Astrocyte of the cerebellum (primary cell): ENCODE measurements around the gene SLC25A46.
A peak's percentile ranks its signal among the peaks of the same experiment; 100 is the strongest.

ENCODE experiments used
- DNase-seq: peaks from one replicate; pipeline ENCODE4 v3.0.0-alpha.2; 2011; ENCODE audit warnings: low read depth
- H3K4me3 ChIP-seq: 2 replicates; pipeline ENCODE4 v1.5.1; 2011; ENCODE audit warnings: mild to moderate bottlenecking, low read depth, low read length, moderate library complexity
- CTCF ChIP-seq: IDR thresholded peaks from 2 replicates; pipeline ENCODE4 v1.5.1; 2012; ENCODE audit warnings: low read length, low read depth, moderate library complexity, mild to moderate bottlenecking; ENCODE audit errors: missing control alignments
- in situ Hi-C: cut with HindIII; loops from 2 replicates; pipeline ENCODE4 v1.10.0; 2017; ENCODE audit warnings: low sequenced_read_pairs

Gene SLC25A46

GRCh38 chr5:110734101-110734500 is 4.7 kb upstream of the SLC25A46 start:
- no peak overlapping the region for H3K4me3 ChIP-seq
- DNase-seq: no peak
- in situ Hi-C loops: no loop called here
- TF ChIP-seq CTCF: no peak

- no peak overlapping the region for H3K4me3 ChIP-seq
- TF ChIP-seq CTCF: no peak
- in situ Hi-C loops: no loop called here
- DNase-seq: no peak
Measured at GRCh38 chr5:110735556-110735955, 3.3 kb upstream of the SLC25A46 start.

GRCh38 chr5:110736753-110737152 is 2.1 kb upstream of the SLC25A46 start:
- H3K4me3 ChIP-seq: no peak overlapping the region
- DNase-seq: no peak
- in situ Hi-C loops: no loop called here
- TF ChIP-seq CTCF: no peak

- in situ Hi-C loops: no loop called here
- TF ChIP-seq CTCF: no peak
- no peak for DNase-seq
- peak overlapping the region; percentile 87 for H3K4me3 ChIP-seq
Measured at GRCh38 chr5:110738503-110738811, 350 bp upstream of the SLC25A46 start.

- TF ChIP-seq CTCF: no peak
- peak; percentile 49 for DNase-seq
- in situ Hi-C loops: no loop called here
- no peak overlapping the region for H3K4me3 ChIP-seq
Measured at GRCh38 chr5:110751902-110752762, 13.3 kb downstream of the SLC25A46 start.

- no peak for DNase-seq
- TF ChIP-seq CTCF: no peak
- H3K4me3 ChIP-seq: no peak overlapping the region
- in situ Hi-C loops: no loop called here
Measured at GRCh38 chr5:110752953-110753352, 14.1 kb downstream of the SLC25A46 start.
